Suprapubic skin (tissue), 4 donors: Measurements from ENCODE around the gene SRGAP1. TPM values are rescaled to one million over a fixed set of nuclear protein-coding genes. Genes with fewer than 3 reads are reported as not detected.
A peak's percentile ranks its signal among the peaks of the same experiment; 100 is the strongest.

ENCODE experiments used
- DNase-seq, 2 donors: peaks; one replicate each; pipeline ENCODE4 v3.0.0-alpha.2; 2019; ENCODE audit warnings: low spot score in 2 of 2
- H3K27ac ChIP-seq: fragments of 200-600 bp; sonication (generic); one replicate; pipeline ENCODE4 v1.5.1; 2019
- H3K27me3 ChIP-seq: fragments of 200-600 bp; sonication (generic); one replicate; pipeline ENCODE4 v1.5.1; 2019
- H3K36me3 ChIP-seq: fragments of 200-600 bp; sonication (generic); one replicate; pipeline ENCODE4 v1.5.1; 2019
- H3K4me1 ChIP-seq: fragments of 200-600 bp; sonication (generic); one replicate; pipeline ENCODE4 v1.5.1; 2019
- H3K4me3 ChIP-seq: fragments of 200-600 bp; sonication (generic); one replicate; pipeline ENCODE4 v1.5.1; 2019; ENCODE audit warnings: mild to moderate bottlenecking
- H3K9me3 ChIP-seq: fragments of 200-600 bp; sonication (generic); one replicate; pipeline ENCODE4 v1.5.1; 2019
- EP300 ChIP-seq: sonication (generic); formaldehyde crosslinking; IDR thresholded peaks from one replicate; pipeline ENCODE4 v1.6.1; 2017; ENCODE audit warnings: antibody characterized with exemption
- POLR2A ChIP-seq, 2 donors: fragments of 450-650 bp; IDR thresholded peaks; one replicate each; pipeline ENCODE4 v1.6.1; 2017; ENCODE audit warnings: antibody characterized with exemption in 2 of 2, mild to moderate bottlenecking in 2 of 2, moderate library complexity in 2 of 2
- POLR2AphosphoS5 ChIP-seq, 3 donors: sonication (generic); formaldehyde crosslinking; IDR thresholded peaks; one replicate each; pipeline ENCODE4 v1.6.1; 2017; ENCODE audit warnings: antibody characterized with exemption in 3 of 3
- WGBS: methylation state at CpG from one replicate; pipeline ENCODE4 v1.1.5; 2018; 5-methylcytosine and 5-hydroxymethylcytosine counted together
- total RNA-seq, 4 donors: library from RNA; depleted of rRNA; stranded (reverse); fragments of >200 nt; gene quantifications; one replicate each; pipeline ENCODE4 v1.1.0, GENCODE V29; 2016
- TF ChIP-seq, protein P1 (sequence below), 2 donors: fragments of 200-600 bp in 1 of 2; fragments of 450-650 bp in 1 of 2; sonication (generic) in 1 of 2; IDR thresholded peaks; one replicate each; pipeline ENCODE4 v1.5.1; 2016 to 2019; ENCODE audit warnings: antibody characterized with exemption in 2 of 2, mild to moderate bottlenecking in 1 of 2, moderate library complexity in 1 of 2

SRGAP1 gene
- total RNA-seq, 4 donors from 2014 or later: 8.4 to 10.9 (median 9.8) TPM

DNA sequence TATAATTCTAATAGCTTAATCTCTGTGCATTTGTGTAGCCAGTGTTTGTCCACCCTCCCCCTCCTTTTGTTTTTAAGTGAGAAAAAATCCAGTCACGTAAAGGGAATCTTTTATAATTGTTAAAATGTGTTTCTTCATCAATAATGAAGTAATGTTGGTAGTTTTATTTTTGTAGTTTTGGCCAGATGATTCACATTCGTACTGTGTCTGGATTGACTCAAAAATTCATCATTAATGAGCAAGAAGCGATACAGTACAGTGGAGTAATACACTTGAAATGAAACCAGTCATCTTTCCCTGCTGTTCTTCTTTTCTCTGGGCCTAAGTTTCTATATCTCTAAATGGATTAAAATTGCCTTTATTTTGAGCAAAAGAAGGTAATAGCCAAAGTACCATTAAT, 86.5 kb downstream of the SRGAP1 start:
- Histone ChIP-seq H3K27me3 (no peaks in the 10 kb centered on the region), H3K9me3 (no peaks in the 10 kb centered on the region), H3K4me1 (peaks cover 7% of the 10 kb centered on the region), H3K36me3 (no peaks in the 10 kb centered on the region), H3K4me3 (no peak overlapping the region), H3K27ac (peak overlapping the region; percentile 62)
- TF ChIP-seq, protein P1, sequence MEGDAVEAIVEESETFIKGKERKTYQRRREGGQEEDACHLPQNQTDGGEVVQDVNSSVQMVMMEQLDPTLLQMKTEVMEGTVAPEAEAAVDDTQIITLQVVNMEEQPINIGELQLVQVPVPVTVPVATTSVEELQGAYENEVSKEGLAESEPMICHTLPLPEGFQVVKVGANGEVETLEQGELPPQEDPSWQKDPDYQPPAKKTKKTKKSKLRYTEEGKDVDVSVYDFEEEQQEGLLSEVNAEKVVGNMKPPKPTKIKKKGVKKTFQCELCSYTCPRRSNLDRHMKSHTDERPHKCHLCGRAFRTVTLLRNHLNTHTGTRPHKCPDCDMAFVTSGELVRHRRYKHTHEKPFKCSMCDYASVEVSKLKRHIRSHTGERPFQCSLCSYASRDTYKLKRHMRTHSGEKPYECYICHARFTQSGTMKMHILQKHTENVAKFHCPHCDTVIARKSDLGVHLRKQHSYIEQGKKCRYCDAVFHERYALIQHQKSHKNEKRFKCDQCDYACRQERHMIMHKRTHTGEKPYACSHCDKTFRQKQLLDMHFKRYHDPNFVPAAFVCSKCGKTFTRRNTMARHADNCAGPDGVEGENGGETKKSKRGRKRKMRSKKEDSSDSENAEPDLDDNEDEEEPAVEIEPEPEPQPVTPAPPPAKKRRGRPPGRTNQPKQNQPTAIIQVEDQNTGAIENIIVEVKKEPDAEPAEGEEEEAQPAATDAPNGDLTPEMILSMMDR (IDR thresholded peaks at IDR 0.05): no peak
- TF ChIP-seq POLR2A (IDR thresholded peaks at IDR 0.05) (no peak), POLR2AphosphoS5 (IDR thresholded peaks at IDR 0.05) (peak in 1 of 3 donors; percentile 6)
- no peak for DNase-seq
- WGBS: 63% methylated on average over 3 of the region's 3 CpGs

GRCh38 chr12:63931703-63932102, 87.2 kb downstream of the SRGAP1 start:
- Histone ChIP-seq H3K27me3 (no peaks in the 10 kb centered on the region), H3K9me3 (no peaks in the 10 kb centered on the region), H3K4me3 (no peak overlapping the region), H3K36me3 (no peaks in the 10 kb centered on the region), H3K27ac (peak overlapping the region; percentile 62), H3K4me1 (peaks cover 7% of the 10 kb centered on the region)
- no peak for DNase-seq
- 59% methylated on average over 1 of the region's 1 CpG for WGBS
- TF ChIP-seq, protein P1 (IDR thresholded peaks at IDR 0.05): no peak
- TF ChIP-seq EP300: no peak
- TF ChIP-seq POLR2AphosphoS5 (IDR thresholded peaks at IDR 0.05): no peak
- no peak for TF ChIP-seq POLR2A (IDR thresholded peaks at IDR 0.05)

DNA sequence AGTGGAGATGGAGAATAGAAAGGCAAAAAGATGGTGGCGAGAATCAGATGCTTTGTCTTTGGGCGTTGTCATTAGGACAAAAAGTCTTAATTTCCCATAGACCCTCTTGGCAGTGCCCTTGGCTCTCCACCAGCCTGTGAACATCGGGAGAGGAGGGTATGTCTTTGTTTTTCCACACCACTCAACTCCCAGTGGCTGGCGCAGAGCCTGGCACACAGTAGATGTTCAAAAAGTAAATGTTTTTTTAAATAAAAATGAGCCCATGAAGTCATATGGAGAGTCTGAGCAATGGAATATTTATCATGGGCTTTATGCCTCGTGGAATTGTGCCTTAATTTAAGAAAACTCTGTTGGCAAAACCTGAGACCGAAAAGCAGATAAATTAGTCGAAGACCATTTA, 90.4 kb downstream of the SRGAP1 start:
- H3K27ac ChIP-seq: no peak overlapping the region
- WGBS: 70% methylated on average over 7 of the region's 7 CpGs
- TF ChIP-seq POLR2AphosphoS5 (IDR thresholded peaks at IDR 0.05) (no peak), EP300 (no peak), POLR2A (IDR thresholded peaks at IDR 0.05) (no peak)
- TF ChIP-seq, protein P1 (IDR thresholded peaks at IDR 0.05): no peak
- peaks cover 7% of the 10 kb centered on the region for H3K4me1 ChIP-seq
- no peak for DNase-seq
- no peak overlapping the region for H3K4me3 ChIP-seq
- no peaks in the 10 kb centered on the region for H3K36me3 ChIP-seq
- H3K9me3 ChIP-seq: no peaks in the 10 kb centered on the region
- no peaks in the 10 kb centered on the region for H3K27me3 ChIP-seq

DNA sequence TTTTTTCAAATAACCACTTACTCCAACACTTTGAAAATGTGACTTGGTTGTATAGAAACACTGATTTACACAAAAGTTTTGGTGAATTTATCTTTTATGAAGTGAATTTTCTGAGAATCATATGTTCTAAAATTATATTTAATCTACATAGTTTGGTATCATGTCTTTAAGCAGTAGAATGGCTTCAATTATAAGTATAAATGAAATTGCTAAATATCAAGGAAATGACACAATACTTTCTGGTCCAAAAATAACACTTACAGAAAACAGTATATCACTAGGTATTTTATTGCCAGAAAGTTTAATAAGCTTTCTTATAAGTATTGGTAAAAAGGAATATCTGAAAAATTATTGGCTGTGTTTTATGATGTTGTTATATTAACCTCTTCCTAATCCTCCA, 90.9 kb downstream of the SRGAP1 start:
- H3K27me3 ChIP-seq: no peaks in the 10 kb centered on the region
- H3K4me3 ChIP-seq: no peak overlapping the region
- H3K27ac ChIP-seq: no peak overlapping the region
- DNase-seq: no peak
- H3K36me3 ChIP-seq: no peaks in the 10 kb centered on the region
- TF ChIP-seq EP300 (no peak), POLR2A (IDR thresholded peaks at IDR 0.05) (no peak), POLR2AphosphoS5 (IDR thresholded peaks at IDR 0.05) (no peak)
- TF ChIP-seq, protein P1 (IDR thresholded peaks at IDR 0.05): no peak
- H3K9me3 ChIP-seq: no peaks in the 10 kb centered on the region
- H3K4me1 ChIP-seq: peaks cover 7% of the 10 kb centered on the region

DNA sequence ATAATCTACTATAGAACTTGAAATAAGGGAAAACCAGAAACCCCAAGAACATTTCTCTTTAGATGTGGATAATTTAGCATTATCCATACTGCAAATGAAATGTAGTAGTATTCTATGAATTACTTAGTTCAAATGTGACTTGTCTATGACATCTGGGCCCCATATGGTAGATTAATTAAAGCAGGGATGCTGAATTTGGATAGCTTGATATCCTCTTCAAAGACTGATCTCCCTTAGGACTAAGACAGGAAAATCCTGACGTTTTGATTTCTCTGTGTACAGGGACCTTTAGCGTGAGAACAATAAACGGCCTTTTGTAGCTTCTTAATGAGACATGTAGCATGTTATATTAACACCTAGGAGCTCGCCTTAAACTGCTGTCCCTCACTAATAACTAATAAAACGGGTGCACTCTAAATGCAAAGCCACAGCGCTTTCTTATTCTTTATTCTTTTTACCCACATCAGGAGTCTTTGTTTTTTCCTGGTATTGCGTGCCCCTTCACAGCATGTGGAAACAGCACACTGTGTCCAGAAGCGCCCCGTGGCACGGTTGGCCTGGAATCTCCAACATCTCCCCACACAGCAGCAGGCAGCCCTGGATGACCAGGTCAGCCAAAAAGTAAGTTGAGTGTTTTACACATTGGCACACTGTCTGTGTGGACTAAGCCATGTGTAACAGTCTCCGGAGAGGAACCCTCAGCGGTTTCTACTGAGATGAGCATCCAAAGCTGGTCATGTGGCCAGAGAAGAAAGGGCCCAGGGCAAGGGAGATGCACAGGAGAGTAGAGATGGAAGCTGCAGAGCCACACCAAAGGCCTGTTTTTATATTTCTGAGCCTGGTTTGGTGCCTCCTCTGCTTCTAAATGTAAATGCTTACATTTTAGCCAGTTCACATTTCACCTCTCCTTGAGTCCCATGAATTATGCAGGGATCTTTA, 93.1 kb downstream of the SRGAP1 start:
- Histone ChIP-seq H3K9me3 (no peaks in the 10 kb centered on the region), H3K27ac (no peak overlapping the region), H3K27me3 (no peaks in the 10 kb centered on the region), H3K4me1 (no peaks in the 10 kb centered on the region), H3K36me3 (no peaks in the 10 kb centered on the region), H3K4me3 (no peak overlapping the region)
- DNase-seq: no peak
- no peak for TF ChIP-seq POLR2A (IDR thresholded peaks at IDR 0.05)
- TF ChIP-seq EP300: no peak
- TF ChIP-seq POLR2AphosphoS5 (IDR thresholded peaks at IDR 0.05): no peak
- TF ChIP-seq, protein P1 (IDR thresholded peaks at IDR 0.05): no peak
- 64% methylated on average over 12 of the region's 12 CpGs for WGBS
